DND-41 (cell line): Measurements from ENCODE around the gene PHC2.

Experiments
- CTCF ChIP-seq: IDR thresholded peaks from 2 replicates; pipeline ENCODE4 v1.5.1; 2012; ENCODE audit warnings: borderline replicate concordance, low read length, moderate library complexity, mild to moderate bottlenecking; ENCODE audit not compliant: poor library complexity, severe bottlenecking; ENCODE audit errors: extremely low read depth
- EZH2 ChIP-seq: IDR thresholded peaks from 3 replicates; pipeline ENCODE4 v1.6.1; 2012; ENCODE audit warnings: borderline replicate concordance, low read depth, mild to moderate bottlenecking, moderate library complexity, low read length, inconsistent platforms; ENCODE audit not compliant: severe bottlenecking

DNA sequence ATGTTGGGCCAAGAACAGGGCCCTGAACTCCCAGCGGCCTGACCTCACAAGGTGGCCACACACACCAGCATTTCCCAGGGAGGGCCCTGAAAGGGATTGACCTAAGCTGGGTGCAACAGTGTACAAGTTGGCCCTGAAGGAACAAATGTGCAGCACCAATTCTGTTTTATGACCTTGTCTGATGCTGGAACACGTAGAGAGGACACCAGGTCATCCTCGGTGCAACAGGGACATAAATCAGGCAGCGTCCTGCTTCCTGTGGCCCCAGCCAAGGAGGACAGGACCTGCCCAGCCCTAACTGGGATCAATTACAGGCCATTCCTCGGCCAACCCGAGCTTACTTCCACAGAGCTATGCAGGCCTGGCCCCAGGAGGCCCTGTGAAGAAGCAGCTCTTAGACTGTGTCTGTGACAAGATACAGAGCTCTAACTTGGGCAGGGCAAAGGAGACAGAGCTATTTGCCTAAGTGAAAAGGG is 12.8 kb upstream of the PHC2 start:
- TF ChIP-seq CTCF: no peak
- TF ChIP-seq EZH2: no peak
